ENCODE results near the gene P2RY6.

DNA sequence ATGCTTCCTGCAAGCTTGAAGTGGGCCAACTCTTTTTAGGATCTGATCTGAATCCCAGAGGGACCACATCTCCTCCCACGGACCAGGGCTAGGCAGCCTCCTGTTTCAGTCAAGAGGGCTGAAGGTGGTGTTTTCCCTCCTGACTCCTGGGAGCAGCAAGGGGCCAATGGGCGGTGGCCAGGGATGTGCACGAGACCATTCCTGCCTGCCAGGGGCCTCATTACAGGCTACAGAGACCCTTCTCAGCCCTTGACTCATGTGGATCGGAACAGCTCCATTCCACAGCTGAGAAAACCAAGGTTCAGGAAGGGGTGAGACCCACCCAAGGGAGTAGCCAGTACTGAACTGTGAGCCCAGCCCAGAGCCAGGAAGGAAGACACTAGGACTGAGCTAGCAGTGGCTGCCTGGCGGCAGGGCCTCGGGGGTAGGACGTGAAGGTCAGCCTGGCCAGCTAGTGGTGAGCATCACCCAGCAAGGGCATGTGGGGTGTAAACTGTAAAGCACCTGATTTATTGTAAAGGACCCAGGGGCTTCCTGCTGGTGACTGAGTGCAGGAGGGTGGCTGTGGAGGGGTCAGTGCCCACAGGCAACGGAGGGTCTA is 3.4 kb upstream of the P2RY6 start:
- TF ChIP-seq, protein P1, sequence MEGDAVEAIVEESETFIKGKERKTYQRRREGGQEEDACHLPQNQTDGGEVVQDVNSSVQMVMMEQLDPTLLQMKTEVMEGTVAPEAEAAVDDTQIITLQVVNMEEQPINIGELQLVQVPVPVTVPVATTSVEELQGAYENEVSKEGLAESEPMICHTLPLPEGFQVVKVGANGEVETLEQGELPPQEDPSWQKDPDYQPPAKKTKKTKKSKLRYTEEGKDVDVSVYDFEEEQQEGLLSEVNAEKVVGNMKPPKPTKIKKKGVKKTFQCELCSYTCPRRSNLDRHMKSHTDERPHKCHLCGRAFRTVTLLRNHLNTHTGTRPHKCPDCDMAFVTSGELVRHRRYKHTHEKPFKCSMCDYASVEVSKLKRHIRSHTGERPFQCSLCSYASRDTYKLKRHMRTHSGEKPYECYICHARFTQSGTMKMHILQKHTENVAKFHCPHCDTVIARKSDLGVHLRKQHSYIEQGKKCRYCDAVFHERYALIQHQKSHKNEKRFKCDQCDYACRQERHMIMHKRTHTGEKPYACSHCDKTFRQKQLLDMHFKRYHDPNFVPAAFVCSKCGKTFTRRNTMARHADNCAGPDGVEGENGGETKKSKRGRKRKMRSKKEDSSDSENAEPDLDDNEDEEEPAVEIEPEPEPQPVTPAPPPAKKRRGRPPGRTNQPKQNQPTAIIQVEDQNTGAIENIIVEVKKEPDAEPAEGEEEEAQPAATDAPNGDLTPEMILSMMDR (IDR thresholded peaks at IDR 0.05), result no peak
- TF ChIP-seq POLR2AphosphoS5 (IDR thresholded peaks at IDR 0.05), result no peak
